IMR-90 (cell line): Measurements from ENCODE around the gene ANKMY1. TPM values are rescaled to one million over a fixed set of nuclear protein-coding genes. Genes with fewer than 3 reads are reported as not detected.

Experiments used
- ATAC-seq: fragments of 200-7000 bp; cut with Tn5 transposase; 2 replicates; pipeline ENCODE4 v1.9.1; 2020; ENCODE audit warnings: low read depth, mild to moderate bottlenecking, moderate library complexity
- BruUV-seq: library from RNA; stranded (reverse); fragments of 400-500 nt; replicated peaks from 2 replicates; lab custom pipeline; 2021; lab: Mats Ljungman, UMichigan
- CTCF ChIA-PET: fragments of 300-600 bp; formaldehyde crosslinking; extraction: SDS; loops from one replicate; lab custom pipeline; 2021; ENCODE audit warnings: antibody characterized with exemption; lab: Yijun Ruan, JAX
- POLR2A ChIA-PET: fragments of 300-600 bp; sonication (Branson Sonifier 250); formaldehyde crosslinking; loops from one replicate; lab custom pipeline; 2022; ENCODE audit warnings: antibody characterized with exemption; ENCODE audit not compliant: unreplicated experiment; lab: Charles Lee
- DNase-seq: peaks from one replicate; pipeline ENCODE4 v3.0.0; 2013
- H2AFZ ChIP-seq: replicated peaks from 2 replicates; pipeline ENCODE3; 2013; ENCODE audit warnings: low read length, mild to moderate bottlenecking; ENCODE audit not compliant: poor library complexity
- H2AK5ac ChIP-seq: 2 replicates; pipeline ENCODE4 v1.6.1; 2013; ENCODE audit warnings: low read depth, low read length, inconsistent platforms
- H2AK9ac ChIP-seq: replicated peaks from 2 replicates; pipeline ENCODE3; 2013; ENCODE audit warnings: mild to moderate bottlenecking, low read depth, low read length, moderate library complexity; ENCODE audit not compliant: poor library complexity
- H2BK120ac ChIP-seq: 2 replicates; pipeline ENCODE4 v1.6.1; 2013; ENCODE audit warnings: low read depth, low read length, inconsistent platforms
- H2BK15ac ChIP-seq: 3 replicates; pipeline ENCODE4 v1.6.1; 2013; ENCODE audit warnings: low read depth, low read length, inconsistent platforms
- H2BK20ac ChIP-seq: 2 replicates; pipeline ENCODE4 v1.6.1; 2013; ENCODE audit warnings: low read depth, mild to moderate bottlenecking, inconsistent platforms, low read length, moderate library complexity
- H2BK5ac ChIP-seq: 2 replicates; pipeline ENCODE4 v1.6.1; 2013; ENCODE audit warnings: mild to moderate bottlenecking, low read depth, low read length, inconsistent platforms; ENCODE audit not compliant: poor library complexity, severe bottlenecking
- H3K14ac ChIP-seq: replicated peaks from 2 replicates; pipeline ENCODE4 v1.6.1; 2013; ENCODE audit warnings: low read depth, low read length, inconsistent platforms
- H3K18ac ChIP-seq: 2 replicates; pipeline ENCODE4 v1.6.1; 2013; ENCODE audit warnings: low read depth, low read length, control low read depth
- H3K23ac ChIP-seq: 2 replicates; pipeline ENCODE4 v1.6.1; 2013; ENCODE audit warnings: low read depth, low read length, inconsistent platforms
- H3K27ac ChIP-seq: 2 replicates; pipeline ENCODE4 v1.5.1; 2013; ENCODE audit warnings: mild to moderate bottlenecking, control low read depth, low read length; ENCODE audit not compliant: insufficient read depth
- H3K27me3 ChIP-seq: 2 replicates; pipeline ENCODE4 v1.6.1; 2013; ENCODE audit warnings: low read length; ENCODE audit not compliant: control insufficient read depth, insufficient read depth
- H3K36me3 ChIP-seq: 2 replicates; pipeline ENCODE4 v1.6.1; 2013; ENCODE audit warnings: low read length, mixed read lengths; ENCODE audit not compliant: control insufficient read depth, insufficient read depth
- H3K4ac ChIP-seq: 2 replicates; pipeline ENCODE4 v1.6.1; 2013; ENCODE audit warnings: low read depth, low read length, inconsistent platforms
- H3K4me1 ChIP-seq: 2 replicates; pipeline ENCODE4 v1.6.1; 2013; ENCODE audit warnings: low read length, mixed read lengths; ENCODE audit not compliant: control insufficient read depth, insufficient read depth
- H3K4me2 ChIP-seq: 2 replicates; pipeline ENCODE4 v1.6.1; 2013; ENCODE audit warnings: low read depth, mild to moderate bottlenecking, control low read depth, low read length, moderate library complexity
- H3K4me3 ChIP-seq: 2 replicates; pipeline ENCODE4 v1.5.1; 2013; ENCODE audit warnings: low read depth, mild to moderate bottlenecking, control low read depth, low read length, moderate library complexity; ENCODE audit not compliant: insufficient read depth
- H3K56ac ChIP-seq: 2 replicates; pipeline ENCODE4 v1.6.1; 2013; ENCODE audit warnings: low read length, inconsistent platforms; ENCODE audit not compliant: insufficient read depth; ENCODE audit errors: extremely low read depth
- H3K79me1 ChIP-seq, 2 experiments: 2 replicates each; pipeline ENCODE4 v1.6.1; 2013; ENCODE audit warnings: low read length in 2 of 2, inconsistent platforms in 1 of 2, low read depth in 1 of 2
- H3K9ac ChIP-seq: 2 replicates; pipeline ENCODE4 v1.6.1; 2013; ENCODE audit warnings: low read depth, low read length, control low read depth
- H3K9me1 ChIP-seq: 2 replicates; pipeline ENCODE4 v1.6.1; 2013; ENCODE audit warnings: low read length, inconsistent platforms; ENCODE audit not compliant: insufficient read depth
- H3K9me3 ChIP-seq: 2 replicates; pipeline ENCODE4 v1.6.1; 2013; ENCODE audit warnings: low read length; ENCODE audit not compliant: control insufficient read depth, insufficient read depth
- H4K20me1 ChIP-seq: 2 replicates; pipeline ENCODE4 v1.6.1; 2013; ENCODE audit warnings: low read length, inconsistent platforms; ENCODE audit not compliant: insufficient read depth
- H4K5ac ChIP-seq: 2 replicates; pipeline ENCODE4 v1.6.1; 2013; ENCODE audit warnings: mild to moderate bottlenecking, low read depth, low read length, control low read depth
- H4K8ac ChIP-seq, 2 experiments: 2 replicates each; pipeline ENCODE4 v1.6.1; 2013; ENCODE audit warnings: low read depth in 2 of 2, low read length in 2 of 2, control low read depth in 1 of 2, inconsistent platforms in 1 of 2
- H4K91ac ChIP-seq: 2 replicates; pipeline ENCODE4 v1.6.1; 2013; ENCODE audit warnings: low read depth, low read length, inconsistent platforms; ENCODE audit not compliant: insufficient read depth
- CHD1 ChIP-seq: IDR thresholded peaks from 2 replicates; pipeline ENCODE4 v1.6.1; 2012; ENCODE audit warnings: low read depth, low read length, improper control_type of control experiment
- RAD21 ChIP-seq: IDR thresholded peaks from 2 replicates; pipeline ENCODE4 v1.6.1; 2012; ENCODE audit warnings: low read length, improper control_type of control experiment
- WGBS, 2 experiments: methylation state at CpG; one replicate each; pipeline versions ENCODE4 v1.1.5 to v1.1.7; 2013; ENCODE audit warnings: missing lambda C conversion rate in 2 of 2; ENCODE audit not compliant: insufficient read length in 1 of 2; ENCODE audit errors: extremely low coverage in 2 of 2; 5-methylcytosine and 5-hydroxymethylcytosine counted together
- dilution Hi-C: fragments of 300-500 bp; cut with HindIII; formaldehyde crosslinking; loops from one replicate; pipeline ENCODE4 v1.14.3; 2018; ENCODE audit warnings: low sequenced_read_pairs; ENCODE audit not compliant: unreplicated experiment
- in situ Hi-C: fragments of 300-500 bp; cut with MboI; formaldehyde crosslinking; loops from 3 replicates; pipeline ENCODE4 v1.14.3; 2019; ENCODE audit warnings: low sequenced_read_pairs, inconsistent platforms, mixed read lengths
- intact Hi-C: fragments of 100-400 bp; cut with micrococcal nuclease; formaldehyde crosslinking; loops from 2 replicates; pipeline ENCODE4 v1.10.0; 2022
- polyA plus RNA-seq, 3 experiments: library from polyadenylated mRNA; depleted of rRNA; stranded (reverse); fragments of >200 nt; gene quantifications; 2 replicates each; pipeline ENCODE4 v1.2.3, GENCODE V29; 2012; ENCODE audit warnings: low replicate concordance in 1 of 3
- total RNA-seq: library from RNA; depleted of rRNA; stranded (reverse); fragments of >200 nt; gene quantifications from 2 replicates; pipeline ENCODE4 v1.2.3, GENCODE V29; 2012

The ANKMY1 gene
- total and polyA plus RNA-seq, 2 of the 4 experiments (the other 2 are of a cell fraction), result 2.9 to 5.5 TPM

GRCh38 chr2:240571314-240571973 is 13.7 kb upstream of the ANKMY1 start:
- Histone ChIP-seq H4K20me1 (peaks cover 13% of the 10 kb centered on the region), H2AFZ (no peak overlapping the region), H3K27me3 (no peaks in the 10 kb centered on the region), H2BK20ac (no peak overlapping the region), H2AK5ac (no peak overlapping the region), H3K18ac (no peak overlapping the region), H2BK5ac (no peak overlapping the region), H3K9me3 (no peaks in the 10 kb centered on the region), H3K23ac (no peak overlapping the region), H3K27ac (no peak overlapping the region), H2BK15ac (no peak overlapping the region), H4K5ac (no peak overlapping the region), H3K36me3 (peaks cover 19% of the 10 kb centered on the region), H3K4ac (no peak overlapping the region), H3K4me1 (peaks cover 20% of the 10 kb centered on the region), H4K8ac (no peak overlapping the region), H3K56ac (no peak overlapping the region), H4K91ac (no peak overlapping the region), H2BK120ac (no peak overlapping the region), H3K79me1 (peaks cover 7 to 51% of the 10 kb centered on the region in 2 experiments; a peak in 3 of 4 replicates), H3K4me2 (no peak overlapping the region), H3K14ac (no peak overlapping the region), H3K4me3 (no peak overlapping the region), H3K9ac (no peak overlapping the region), H3K9me1 (peaks cover 19% of the 10 kb centered on the region), H2AK9ac (no peak overlapping the region)
- no peak for ATAC-seq
- ChIA-PET CTCF (no interaction called here), POLR2A (no interaction called here)
- TF ChIP-seq RAD21, result no peak
- TF ChIP-seq CHD1, result no peak
- WGBS, 2 experiments, result 89% methylated on average over 9 of the region's 18 CpGs; no CpG with 5 or more reads in 1 of the 2 experiments
- in situ Hi-C loops (no loop called here), intact Hi-C loops (no loop called here), dilution Hi-C loops (no loop called here)
- no peak for DNase-seq
- no TSS peak for BruUV-seq
